HG03103 (cell line): Measurements from ENCODE around the gene SLCO2A1.

ENCODE experiments used
- ATAC-seq: cut with Tn5 transposase; IDR thresholded peaks from one replicate; pipeline ENCODE4 v1.9.1; 2021; ENCODE audit warnings: low read depth; ENCODE audit not compliant: unreplicated experiment

SLCO2A1 gene

GRCh38 chr3:133956353-133956752 is 73.4 kb downstream of the SLCO2A1 start:
- ATAC-seq = no peak

GRCh38 chr3:133955892-133956291 is 73.8 kb downstream of the SLCO2A1 start:
- no peak for ATAC-seq

GRCh38 chr3:133954717-133955360 is 74.9 kb downstream of the SLCO2A1 start:
- no peak for ATAC-seq

GRCh38 chr3:133953297-133953696 is 76.4 kb downstream of the SLCO2A1 start:
- ATAC-seq = no peak

GRCh38 chr3:133949438-133949837 is 80.3 kb downstream of the SLCO2A1 start:
- ATAC-seq = no peak

GRCh38 chr3:133948996-133949395 is 80.7 kb downstream of the SLCO2A1 start:
- no peak for ATAC-seq

GRCh38 chr3:133948131-133948810 is 81.5 kb downstream of the SLCO2A1 start:
- no peak for ATAC-seq

- no peak for ATAC-seq
Measured at GRCh38 chr3:133945381-133946095, 84.2 kb downstream of the SLCO2A1 start.

GRCh38 chr3:133944641-133945380 is 84.9 kb downstream of the SLCO2A1 start:
- no peak for ATAC-seq

- ATAC-seq = no peak
Measured at GRCh38 chr3:133944181-133944580, 85.5 kb downstream of the SLCO2A1 start.

GRCh38 chr3:133943639-133944141 is 86.0 kb downstream of the SLCO2A1 start:
- no peak for ATAC-seq

- no peak for ATAC-seq
Measured at GRCh38 chr3:133943031-133943535, 86.6 kb downstream of the SLCO2A1 start.

GRCh38 chr3:133941415-133941821 is 88.3 kb downstream of the SLCO2A1 start:
- no peak for ATAC-seq

- no peak for ATAC-seq
Measured at GRCh38 chr3:133940536-133940935, 89.2 kb downstream of the SLCO2A1 start.

- no peak for ATAC-seq
Measured at GRCh38 chr3:133939463-133939835, 90.3 kb downstream of the SLCO2A1 start.

GRCh38 chr3:133938770-133939462 is 90.8 kb downstream of the SLCO2A1 start:
- no peak for ATAC-seq

GRCh38 chr3:133937756-133938601 is 91.7 kb downstream of the SLCO2A1 start:
- ATAC-seq = no peak

GRCh38 chr3:133937061-133937686 is 92.6 kb downstream of the SLCO2A1 start:
- ATAC-seq = no peak
